Dermis blood vessel endothelial cell (primary cell): ENCODE results near the gene FMNL1. TPM values are rescaled to one million over a fixed set of nuclear protein-coding genes. Genes with fewer than 3 reads are reported as not detected.
A peak's percentile ranks its signal among the peaks of the same experiment; 100 is the strongest.

Source experiments
- DNase-seq: peaks from one replicate; pipeline ENCODE4 v3.0.0; 2010
- total RNA-seq: library from RNA; depleted of rRNA; stranded (reverse); fragments of >200 nt; gene quantifications from 2 replicates; pipeline ENCODE4 v1.2.3, GENCODE V29; 2014

Gene FMNL1
- total RNA-seq, 1 donor from 2014 or later, result 1.0 TPM

- peak; percentile 41 for DNase-seq
Measured at GRCh38 chr17:45284176-45285140, 62.8 kb downstream of the FMNL1 start.

GRCh38 chr17:45286286-45286685, 64.6 kb downstream of the FMNL1 start:
- DNase-seq, result no peak

- no peak for DNase-seq
Measured at GRCh38 chr17:45287526-45288500, 66.1 kb downstream of the FMNL1 start.

GRCh38 chr17:45288825-45289224, 67.1 kb downstream of the FMNL1 start:
- no peak for DNase-seq

GRCh38 chr17:45289301-45290268, 67.9 kb downstream of the FMNL1 start:
- DNase-seq, result no peak

- DNase-seq, result no peak
Measured at GRCh38 chr17:45290269-45290765, 68.6 kb downstream of the FMNL1 start.

GRCh38 chr17:45291171-45291805, 69.6 kb downstream of the FMNL1 start:
- DNase-seq, result no peak

GRCh38 chr17:45292696-45293412, 71.2 kb downstream of the FMNL1 start:
- no peak for DNase-seq

- peak; percentile 94 for DNase-seq
Measured at GRCh38 chr17:45293413-45294211, 71.9 kb downstream of the FMNL1 start.

- peak; percentile 47 for DNase-seq
Measured at GRCh38 chr17:45294506-45294905, 72.8 kb downstream of the FMNL1 start.

GRCh38 chr17:45296003-45296832, 74.5 kb downstream of the FMNL1 start:
- peak; percentile 48 for DNase-seq

- DNase-seq, result no peak
Measured at GRCh38 chr17:45296833-45297124, 75.1 kb downstream of the FMNL1 start.

Other genes with a start within 250 kb of the FMNL1 start
- 33.8 and 36.4 TPM in 2 replicates for gene DCAKD, start 170.3 kb upstream of the FMNL1 start, total RNA-seq
- 69.4 and 79.1 TPM in 2 replicates for gene NMT1, start 160.6 kb upstream of the FMNL1 start, total RNA-seq
- gene PLCD3, start 89.4 kb upstream of the FMNL1 start, total RNA-seq, result 51.3 and 51.4 TPM in 2 replicates
- gene ACBD4, start 86.2 kb upstream of the FMNL1 start, total RNA-seq, result 4.5 and 4.9 TPM in 2 replicates
- gene HEXIM1, start 73.4 kb upstream of the FMNL1 start, total RNA-seq, result 7.0 and 11.0 TPM in 2 replicates
- gene HEXIM2, start 60.0 kb upstream of the FMNL1 start, total RNA-seq, result 4.1 and 4.8 TPM in 2 replicates
- gene SPATA32, start 40.2 kb downstream of the FMNL1 start, total RNA-seq, result 0.05 TPM in 1 of 2 replicates, not detected in the other
- 3.2 and 4.1 TPM in 2 replicates for gene MAP3K14, start 95.1 kb downstream of the FMNL1 start, total RNA-seq
- 61.8 and 66.5 TPM in 2 replicates for gene ARHGAP27, start 211.0 kb downstream of the FMNL1 start, total RNA-seq